HEK293T (cell line): ENCODE results near the gene RELCH.

Source experiments
- CTCF ChIA-PET: fragments of 350-600 bp; formaldehyde crosslinking; extraction: SDS; loops from one replicate; lab custom pipeline; 2021; ENCODE audit warnings: antibody characterized with exemption, inconsistent platforms; lab: Yijun Ruan, JAX
- POLR2A ChIA-PET: fragments of 350-600 bp; formaldehyde crosslinking; extraction: SDS; loops from one replicate; lab custom pipeline; 2020; ENCODE audit warnings: antibody characterized with exemption, inconsistent platforms; lab: Yijun Ruan, JAX
- DNase-seq: peaks from one replicate; pipeline ENCODE4 v3.0.0; 2012; ENCODE audit warnings: mixed read lengths; ENCODE audit errors: extremely low spot score
- ARNT ChIP-seq: fragments of 450-650 bp; IDR thresholded peaks from 2 replicates; pipeline ENCODE4 v1.6.1; 2017; ENCODE audit warnings: mild to moderate bottlenecking
- BHLHE40 ChIP-seq: fragments of 450-650 bp; IDR thresholded peaks from 2 replicates; pipeline ENCODE4 v1.6.1; 2016; ENCODE audit warnings: mild to moderate bottlenecking, moderate library complexity, borderline replicate concordance
- CTBP1 ChIP-seq: fragments of 450-650 bp; IDR thresholded peaks from 2 replicates; pipeline ENCODE4 v1.6.1; 2016; ENCODE audit warnings: borderline replicate concordance
- ELF4 ChIP-seq: fragments of 450-650 bp; IDR thresholded peaks from 2 replicates; pipeline ENCODE4 v1.6.1; 2017; ENCODE audit warnings: antibody characterized with exemption
- FOXA1 ChIP-seq: fragments of 450-650 bp; IDR thresholded peaks from 2 replicates; pipeline ENCODE4 v1.6.1; 2016; ENCODE audit warnings: mild to moderate bottlenecking
- FOXK2 ChIP-seq: fragments of 450-650 bp; IDR thresholded peaks from 2 replicates; pipeline ENCODE4 v1.6.1; 2016; ENCODE audit warnings: mild to moderate bottlenecking
- FOXM1 ChIP-seq: fragments of 450-650 bp; IDR thresholded peaks from 2 replicates; pipeline ENCODE4 v1.6.1; 2017; ENCODE audit warnings: mild to moderate bottlenecking, borderline replicate concordance
- HDGF ChIP-seq: fragments of 450-650 bp; IDR thresholded peaks from 2 replicates; pipeline ENCODE4 v1.6.1; 2017; ENCODE audit warnings: antibody characterized with exemption, borderline replicate concordance
- L3MBTL2 ChIP-seq: fragments of 450-650 bp; conservative IDR thresholded peaks from 2 replicates; pipeline ENCODE4 v1.6.1; 2016; ENCODE audit warnings: mild to moderate bottlenecking
- LEF1 ChIP-seq: fragments of 450-650 bp; IDR thresholded peaks from 2 replicates; pipeline ENCODE4 v1.6.1; 2017; ENCODE audit warnings: mild to moderate bottlenecking, borderline replicate concordance
- NFRKB ChIP-seq: fragments of 450-650 bp; IDR thresholded peaks from 2 replicates; pipeline ENCODE4 v1.6.1; 2016; ENCODE audit warnings: mild to moderate bottlenecking, moderate library complexity
- SP1 ChIP-seq: fragments of 450-650 bp; IDR thresholded peaks from 2 replicates; pipeline ENCODE4 v1.6.1; 2017
- SUZ12 ChIP-seq: fragments of 450-650 bp; IDR thresholded peaks from 2 replicates; pipeline ENCODE4 v1.6.1; 2016; ENCODE audit warnings: mild to moderate bottlenecking
- TARDBP ChIP-seq: fragments of 450-650 bp; IDR thresholded peaks from 2 replicates; pipeline ENCODE4 v1.6.1; 2016
- ZNF384 ChIP-seq: fragments of 450-650 bp; IDR thresholded peaks from 2 replicates; pipeline ENCODE4 v1.6.1; 2016
- TF ChIP-seq, protein P1 (sequence below): fragments of 450-650 bp; IDR thresholded peaks from 2 replicates; pipeline ENCODE4 v1.6.1; 2016

RELCH gene

DNA sequence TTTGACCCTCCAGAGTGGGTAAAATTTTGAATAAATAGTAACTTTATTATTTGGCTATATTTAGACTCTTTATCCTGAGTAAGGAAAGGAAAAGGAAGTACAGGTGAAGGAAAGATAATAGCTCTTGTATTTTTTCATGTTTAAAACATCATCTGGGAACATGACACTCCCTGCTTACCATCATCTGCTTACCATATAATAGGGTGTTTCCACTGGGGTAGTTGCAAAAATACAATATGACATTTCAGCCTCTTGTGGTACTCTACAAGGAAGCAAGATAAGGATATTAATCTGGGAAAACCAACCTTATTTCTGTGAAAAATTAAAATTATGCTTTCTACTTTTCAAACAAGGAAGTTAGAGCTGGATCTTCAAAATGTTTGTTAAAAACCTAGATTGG, 9.9 kb downstream of the RELCH start:
- TF ChIP-seq SP1 (no peak), HDGF (no peak), ARNT (no peak), BHLHE40 (no peak), SUZ12 (no peak), CTBP1 (no peak), LEF1 (no peak), TARDBP (no peak), L3MBTL2 (no peak), ZNF384 (no peak), ELF4 (no peak), NFRKB (no peak)
- TF ChIP-seq, protein P1, sequence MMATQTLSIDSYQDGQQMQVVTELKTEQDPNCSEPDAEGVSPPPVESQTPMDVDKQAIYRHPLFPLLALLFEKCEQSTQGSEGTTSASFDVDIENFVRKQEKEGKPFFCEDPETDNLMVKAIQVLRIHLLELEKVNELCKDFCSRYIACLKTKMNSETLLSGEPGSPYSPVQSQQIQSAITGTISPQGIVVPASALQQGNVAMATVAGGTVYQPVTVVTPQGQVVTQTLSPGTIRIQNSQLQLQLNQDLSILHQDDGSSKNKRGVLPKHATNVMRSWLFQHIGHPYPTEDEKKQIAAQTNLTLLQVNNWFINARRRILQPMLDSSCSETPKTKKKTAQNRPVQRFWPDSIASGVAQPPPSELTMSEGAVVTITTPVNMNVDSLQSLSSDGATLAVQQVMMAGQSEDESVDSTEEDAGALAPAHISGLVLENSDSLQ = no peak
- no peak for DNase-seq
- POLR2A ChIA-PET = no interaction called here
- CTCF ChIA-PET = interaction anchor here (0.8 kb wide), 1 partner anchor 14 kb away, joined by 4 read pairs; no protein-coding TSS in a partner anchor

DNA sequence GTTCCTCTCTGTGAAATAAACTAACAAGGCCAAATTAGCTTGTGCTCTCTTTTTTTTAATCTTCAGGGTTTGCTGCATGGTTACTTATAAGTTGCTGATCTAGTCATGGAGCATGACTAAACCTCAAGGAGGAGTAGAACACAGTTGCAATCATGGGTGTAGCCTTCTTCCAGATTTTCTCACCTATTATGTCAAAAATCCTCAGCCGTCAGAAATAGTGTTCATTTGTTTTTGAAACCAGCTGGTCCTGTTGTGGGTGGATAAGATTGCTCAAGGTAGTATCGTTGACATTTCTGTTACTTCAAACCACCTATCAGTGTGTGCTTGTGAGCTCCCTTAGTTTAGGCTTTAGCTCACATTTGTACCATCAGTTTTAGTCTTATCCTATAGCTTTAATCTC, 11.2 kb downstream of the RELCH start:
- ChIA-PET CTCF (interaction anchor here (0.6 kb wide), 1 partner anchor 71 kb away, joined by 4 read pairs; no protein-coding TSS in a partner anchor), POLR2A (interaction anchor here (1.4 kb wide), 1 partner anchor 11 kb away, joined by 4 read pairs; the partner anchor contains the start of genes PIGN and RELCH)
- no peak for DNase-seq
- TF ChIP-seq BHLHE40 (no peak), TARDBP (no peak), LEF1 (no peak), L3MBTL2 (no peak), NFRKB (no peak), ZNF384 (no peak), ARNT (no peak), SP1 (no peak), SUZ12 (no peak)

DNA sequence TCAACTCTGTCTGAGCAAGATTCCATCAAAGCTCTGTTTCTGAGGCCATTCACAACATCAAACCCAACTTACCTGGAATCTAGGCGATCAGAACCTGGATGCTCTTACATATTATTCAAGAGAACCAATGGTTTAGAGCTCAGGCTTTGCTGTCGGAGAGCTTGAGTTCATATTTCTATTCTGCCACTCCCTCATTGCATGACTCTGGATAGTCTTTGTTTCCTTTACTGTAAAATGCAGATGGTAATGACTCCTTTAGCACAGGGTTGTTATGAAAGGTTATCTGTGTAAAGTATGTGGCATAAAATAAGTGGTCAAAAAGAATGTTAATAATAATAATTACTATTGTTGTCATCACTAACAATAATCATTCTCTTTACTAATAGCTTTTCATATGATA, 12.6 kb downstream of the RELCH start:
- no peak for TF ChIP-seq FOXA1
- no peak for TF ChIP-seq HDGF
- TF ChIP-seq L3MBTL2 = no peak
- TF ChIP-seq SP1 = no peak
- no peak for TF ChIP-seq CTBP1
- no peak for TF ChIP-seq BHLHE40
- no peak for TF ChIP-seq FOXK2
- TF ChIP-seq NFRKB = no peak
- no peak for TF ChIP-seq SUZ12
- no peak for TF ChIP-seq ZNF384
- no peak for TF ChIP-seq LEF1
- TF ChIP-seq, protein P1 = no peak
- no peak for TF ChIP-seq FOXM1
- TF ChIP-seq ELF4 = no peak
- ChIA-PET POLR2A (interaction anchor here (1.1 kb wide), 1 partner anchor 13 kb away, joined by 4 read pairs; the partner anchor contains the start of genes PIGN and RELCH), CTCF (interaction anchor here (1.7 kb wide), 1 partner anchor 49 kb away, joined by 3 read pairs; no protein-coding TSS in a partner anchor)
- DNase-seq = no peak

DNA sequence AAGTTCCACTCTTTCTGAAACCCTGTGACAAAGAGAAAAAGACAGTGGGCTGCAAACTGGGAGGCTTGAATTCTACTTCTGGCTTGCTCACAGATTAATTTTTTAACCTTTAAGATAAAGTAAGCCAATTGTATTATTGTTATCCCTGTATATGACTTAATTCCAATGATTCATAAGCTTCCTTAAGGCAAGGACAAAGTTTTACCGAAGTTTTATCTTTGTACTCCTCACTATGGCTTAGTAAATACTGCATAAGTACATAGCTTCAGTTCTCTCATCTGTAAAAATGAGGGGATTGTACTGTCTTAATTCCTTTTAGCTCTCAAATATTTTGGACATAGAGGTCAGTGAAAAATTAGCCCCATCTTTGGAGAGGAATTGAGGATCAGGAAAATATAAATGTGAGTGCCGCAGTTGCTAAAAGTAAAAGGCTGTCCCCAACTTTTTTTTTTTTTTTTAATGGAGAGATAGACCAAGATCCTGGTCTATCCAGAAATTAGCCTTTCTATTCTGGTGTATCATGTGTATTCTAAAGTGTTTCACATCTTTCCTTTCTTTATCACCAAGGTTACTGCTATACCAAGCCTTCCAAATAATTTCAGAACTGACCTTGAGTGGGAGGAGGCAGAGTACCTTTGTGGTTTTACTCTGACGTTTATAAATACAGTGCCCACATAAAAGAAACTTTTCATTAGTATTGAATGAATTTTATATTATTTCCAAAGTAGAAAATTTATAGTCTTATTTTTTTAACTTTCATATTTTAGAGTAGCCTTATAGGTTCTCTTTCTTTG, 13.3 kb downstream of the RELCH start:
- CTCF ChIA-PET = interaction anchor here (1.7 kb wide), 1 partner anchor 49 kb away, joined by 3 read pairs; no protein-coding TSS in a partner anchor
- DNase-seq = no peak
- TF ChIP-seq TARDBP (no peak), L3MBTL2 (no peak), NFRKB (no peak), FOXK2 (no peak)
- POLR2A ChIA-PET = interaction anchor here (1.1 kb wide), 1 partner anchor 13 kb away, joined by 4 read pairs; the partner anchor contains the start of genes PIGN and RELCH

DNA sequence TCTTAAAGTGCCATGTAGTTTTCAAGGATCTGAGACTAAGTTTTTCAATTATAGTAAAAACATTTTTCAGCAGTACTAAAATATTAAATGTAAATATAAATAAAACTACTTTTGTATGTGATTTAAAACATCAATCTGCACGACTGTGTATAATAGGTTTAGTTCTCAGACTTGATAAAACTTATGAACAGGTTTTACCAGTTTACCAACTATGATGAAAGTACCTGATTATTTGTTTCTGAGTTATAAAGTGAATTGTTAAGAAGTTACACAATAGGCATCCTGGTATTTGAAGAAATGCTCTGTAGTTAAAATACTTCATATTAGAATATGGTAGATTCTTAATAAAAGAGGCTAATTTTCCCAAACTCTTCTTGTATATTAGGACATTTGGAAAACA, 14.8 kb downstream of the RELCH start:
- TF ChIP-seq SUZ12 (no peak), BHLHE40 (no peak), FOXA1 (no peak)
- TF ChIP-seq, protein P1 = no peak
- CTCF ChIA-PET = no interaction called here
- POLR2A ChIA-PET = no interaction called here
- no peak for DNase-seq

DNA sequence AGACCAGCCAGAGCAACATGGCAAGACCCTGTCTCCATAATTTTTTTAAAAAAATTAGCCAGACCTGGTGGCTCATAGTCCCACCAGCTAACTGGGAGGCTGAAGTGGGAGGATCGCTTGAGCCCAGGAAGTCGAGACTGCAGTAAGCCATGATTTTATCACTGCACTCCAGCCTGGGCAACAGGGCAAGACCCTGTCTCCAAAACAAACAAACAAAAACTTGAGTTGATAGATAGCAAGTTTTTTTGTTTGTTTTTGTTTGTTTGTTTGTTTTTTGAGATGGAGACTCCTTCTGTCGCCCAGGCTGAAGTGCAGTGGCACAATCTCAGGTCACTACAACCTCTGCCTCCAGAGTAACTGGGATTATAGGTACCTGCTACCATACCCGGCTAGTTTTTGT, 18.8 kb downstream of the RELCH start:
- TF ChIP-seq SUZ12 (no peak), ELF4 (no peak), SP1 (no peak), FOXK2 (no peak), BHLHE40 (no peak), TARDBP (no peak), LEF1 (no peak), CTBP1 (no peak), FOXM1 (no peak), NFRKB (no peak), ZNF384 (no peak), ARNT (no peak), L3MBTL2 (no peak), HDGF (no peak)
- TF ChIP-seq, protein P1 = no peak
- no peak for DNase-seq
- POLR2A ChIA-PET = no interaction called here
- CTCF ChIA-PET = no interaction called here
